Stimulated activated memory B cell treated with anti-CD40 and anti-IgM and Interleukin-4, amounts not matched to agents 10 μg/mL and 1 μg/mL and 100 μg/mL, for 72 hours (primary cell): ENCODE results near the gene PLA2G4E.
A peak's percentile ranks its signal among the peaks of the same experiment; 100 is the strongest.

Experiments
- ATAC-seq: fragments of 150-1000 bp; cut with Tn5 transposase; 2 replicates; pipeline ENCODE4 v1.10.0; 2021
- H3K27ac Mint-ChIP-seq: one replicate; pipeline ENCODE4 v1.8.0; 2022; ENCODE audit warnings: mild to moderate bottlenecking, mixed read lengths
- H3K27me3 Mint-ChIP-seq: one replicate; pipeline ENCODE4 v1.8.0; 2022; ENCODE audit warnings: mixed read lengths
- H3K36me3 Mint-ChIP-seq: one replicate; pipeline ENCODE4 v1.8.0; 2022; ENCODE audit warnings: mixed read lengths
- H3K4me1 Mint-ChIP-seq: one replicate; pipeline ENCODE4 v1.8.0; 2022; ENCODE audit warnings: mixed read lengths
- H3K4me3 Mint-ChIP-seq: one replicate; pipeline ENCODE4 v1.8.0; 2022; ENCODE audit warnings: mild to moderate bottlenecking, moderate library complexity, mixed read lengths
- H3K9me3 Mint-ChIP-seq: one replicate; pipeline ENCODE4 v1.8.0; 2022; ENCODE audit warnings: mixed read lengths

PLA2G4E gene

DNA sequence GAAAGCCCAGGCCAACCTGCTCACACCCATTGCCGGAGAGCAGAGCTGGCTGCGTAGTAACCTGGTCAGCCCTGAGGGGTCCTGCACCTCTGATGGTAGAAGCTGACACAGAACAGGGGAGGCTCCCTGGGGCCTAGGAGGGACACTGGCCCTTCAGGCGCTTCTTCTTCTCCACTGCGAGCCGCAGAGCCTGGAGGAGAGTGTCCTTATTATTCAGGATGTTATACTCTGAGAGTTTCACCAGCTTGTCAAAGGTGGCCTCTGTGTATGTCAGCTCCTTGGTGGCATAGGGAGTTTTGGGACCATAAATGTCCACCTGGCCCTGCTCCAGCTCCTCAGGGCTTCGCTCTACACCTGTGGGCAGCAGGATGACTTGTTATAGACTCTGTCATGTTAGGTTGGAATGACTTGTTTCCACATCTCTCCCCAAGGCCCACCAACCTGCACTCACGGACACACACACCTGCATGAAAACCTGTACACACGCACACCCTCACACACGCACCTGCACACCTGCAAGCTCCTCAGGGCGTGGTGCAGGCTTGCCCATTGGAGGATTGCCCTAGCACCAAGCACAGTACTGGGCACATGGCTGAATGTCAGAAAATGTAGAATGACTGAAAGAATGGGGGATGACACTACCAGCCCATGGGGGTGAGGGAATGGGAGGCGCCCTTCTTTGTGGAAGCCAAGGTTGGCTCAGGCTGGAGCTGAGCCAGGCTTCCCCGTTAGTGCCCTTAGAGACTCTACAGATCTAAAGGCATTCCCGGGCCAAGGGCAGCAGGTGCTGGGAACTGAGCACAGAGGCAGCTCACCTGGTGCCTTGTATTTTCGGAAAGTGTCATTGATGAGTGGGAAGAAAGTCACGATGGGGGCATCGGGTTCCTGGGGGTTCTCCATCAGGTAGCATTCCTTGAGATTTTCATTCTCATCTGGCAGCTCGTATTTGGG, 36.9 kb downstream of the PLA2G4E start:
- no peaks in the 10 kb centered on the region for H3K36me3 Mint-ChIP-seq
- no peak for ATAC-seq
- H3K27me3 Mint-ChIP-seq = peaks cover 10% of the 10 kb centered on the region
- no peaks in the 10 kb centered on the region for H3K4me1 Mint-ChIP-seq
- H3K27ac Mint-ChIP-seq = no peak overlapping the region
- no peak overlapping the region for H3K4me3 Mint-ChIP-seq
- H3K9me3 Mint-ChIP-seq = no peaks in the 10 kb centered on the region

- Mint-ChIP-seq H3K36me3 (no peaks in the 10 kb centered on the region), H3K4me1 (no peaks in the 10 kb centered on the region), H3K9me3 (no peaks in the 10 kb centered on the region), H3K4me3 (no peak overlapping the region), H3K27ac (no peak overlapping the region), H3K27me3 (peaks cover 3% of the 10 kb centered on the region)
- ATAC-seq = no peak
Observed at GRCh38 chr15:41983221-41983620, 37.6 kb downstream of the PLA2G4E start.

DNA sequence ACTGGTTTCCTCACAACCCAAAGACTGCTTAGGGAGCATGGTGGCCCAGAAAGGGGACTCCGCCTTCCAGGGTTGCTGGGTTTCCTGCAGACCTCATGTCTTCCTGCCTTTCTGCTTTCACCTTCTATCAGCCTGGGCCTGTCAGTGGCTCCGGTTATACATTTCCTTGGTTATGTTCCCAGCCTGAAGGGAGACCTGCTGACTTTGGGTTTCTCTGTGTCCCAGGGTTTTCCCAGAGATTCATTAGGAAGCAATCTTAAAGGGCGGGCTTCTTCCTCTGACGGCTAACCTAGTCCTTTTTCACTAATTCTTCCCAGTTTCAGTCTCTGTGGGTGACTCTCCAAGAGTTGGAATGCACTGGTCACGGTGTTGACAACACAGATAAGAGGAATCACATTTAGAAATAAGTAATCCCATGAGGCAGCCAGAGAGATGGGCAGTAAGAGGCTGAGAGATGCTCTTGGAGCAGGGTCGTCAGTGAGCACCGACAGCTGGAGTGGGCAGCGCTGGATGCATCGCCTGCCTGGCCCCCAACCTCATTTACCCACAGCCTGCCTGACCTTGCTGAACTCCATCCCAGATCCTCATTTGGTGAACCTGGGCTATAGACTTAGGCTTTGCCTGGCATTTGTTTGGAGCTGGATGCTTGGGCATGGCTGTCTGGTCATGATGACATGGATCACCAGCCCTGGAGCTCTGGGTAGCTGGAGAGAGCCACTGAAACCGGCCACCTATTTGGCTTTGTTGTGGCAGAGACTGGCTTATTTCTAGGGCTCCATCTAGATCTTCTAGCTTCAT, 38.5 kb downstream of the PLA2G4E start:
- Mint-ChIP-seq H3K27me3 (no peaks in the 10 kb centered on the region), H3K36me3 (no peaks in the 10 kb centered on the region), H3K27ac (no peak overlapping the region), H3K4me3 (no peak overlapping the region), H3K9me3 (no peaks in the 10 kb centered on the region), H3K4me1 (no peaks in the 10 kb centered on the region)
- ATAC-seq = no peak

DNA sequence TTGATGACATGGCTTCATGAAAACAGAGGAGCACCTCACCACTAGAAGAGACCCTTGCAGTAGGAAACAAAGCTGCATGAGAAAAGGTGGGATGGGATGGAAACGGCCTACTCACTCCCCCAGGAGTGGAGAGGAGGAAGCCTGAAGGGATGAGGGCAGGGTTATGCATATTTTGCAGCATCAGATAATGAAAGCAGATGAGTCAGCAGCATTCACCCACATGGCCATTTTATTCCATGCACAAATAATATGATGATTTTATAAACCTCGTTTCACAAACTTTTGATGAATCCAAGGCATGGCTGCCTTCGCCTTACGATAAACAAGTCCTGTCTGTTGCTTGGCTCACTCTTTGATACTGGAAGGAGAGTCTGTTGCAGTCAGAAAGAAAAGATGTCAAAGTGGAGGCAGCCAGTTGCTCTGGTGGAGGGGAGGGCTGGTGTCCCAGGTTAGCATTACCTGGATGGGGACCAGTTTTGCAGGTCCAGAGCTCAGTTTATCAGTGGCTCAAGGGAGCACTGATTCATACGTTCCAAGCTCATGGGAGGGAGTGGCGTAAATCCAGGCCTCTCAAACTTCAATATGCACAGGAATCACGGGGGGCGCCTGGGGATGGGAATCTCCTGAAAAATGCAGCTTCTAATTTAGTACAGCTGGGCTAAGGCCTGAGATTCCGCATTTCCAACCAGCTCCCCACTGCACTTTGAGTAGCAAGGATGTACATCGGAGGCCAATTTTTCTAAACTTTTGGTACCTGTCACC, 39.3 kb downstream of the PLA2G4E start:
- Mint-ChIP-seq H3K36me3 (no peaks in the 10 kb centered on the region), H3K4me1 (no peaks in the 10 kb centered on the region), H3K9me3 (no peaks in the 10 kb centered on the region), H3K4me3 (no peak overlapping the region), H3K27ac (no peak overlapping the region), H3K27me3 (no peaks in the 10 kb centered on the region)
- ATAC-seq = no peak

DNA sequence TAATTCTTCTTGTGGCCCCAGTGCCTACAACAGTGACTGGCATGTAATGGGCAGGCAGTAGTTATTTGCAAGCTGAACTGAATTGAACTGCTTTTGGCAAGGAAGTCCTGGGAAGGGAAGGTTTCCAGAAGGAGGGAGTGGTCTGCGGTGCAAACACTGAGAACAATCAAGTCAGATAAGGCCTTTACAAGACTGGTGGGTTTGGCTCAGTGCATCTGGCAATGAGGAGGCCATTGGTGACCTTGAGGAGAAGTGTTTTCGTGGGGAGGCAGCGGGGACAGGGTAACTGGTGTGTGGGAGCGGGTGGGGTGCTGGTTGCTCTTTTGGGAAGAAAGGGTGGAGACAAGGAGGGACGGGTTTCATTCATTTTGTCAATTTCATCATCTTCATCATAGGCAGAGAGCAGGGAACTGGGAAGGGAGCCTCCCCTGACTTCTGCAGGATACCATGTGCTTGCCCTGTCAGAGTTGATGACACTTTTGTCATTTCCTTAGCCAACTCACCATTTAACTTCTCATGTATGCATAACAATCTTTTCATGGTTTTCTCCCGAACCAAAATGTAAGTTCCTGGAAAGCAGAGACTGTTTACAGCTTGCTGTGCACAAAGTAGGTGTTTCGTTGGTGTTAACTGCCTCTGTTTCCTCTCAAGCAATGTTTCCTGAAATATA, 40.1 kb downstream of the PLA2G4E start:
- no peak overlapping the region for H3K4me3 Mint-ChIP-seq
- no peaks in the 10 kb centered on the region for H3K9me3 Mint-ChIP-seq
- peaks cover 2% of the 10 kb centered on the region for H3K27me3 Mint-ChIP-seq
- H3K4me1 Mint-ChIP-seq = no peaks in the 10 kb centered on the region
- H3K27ac Mint-ChIP-seq = no peak overlapping the region
- H3K36me3 Mint-ChIP-seq = no peaks in the 10 kb centered on the region
- ATAC-seq = no peak

DNA sequence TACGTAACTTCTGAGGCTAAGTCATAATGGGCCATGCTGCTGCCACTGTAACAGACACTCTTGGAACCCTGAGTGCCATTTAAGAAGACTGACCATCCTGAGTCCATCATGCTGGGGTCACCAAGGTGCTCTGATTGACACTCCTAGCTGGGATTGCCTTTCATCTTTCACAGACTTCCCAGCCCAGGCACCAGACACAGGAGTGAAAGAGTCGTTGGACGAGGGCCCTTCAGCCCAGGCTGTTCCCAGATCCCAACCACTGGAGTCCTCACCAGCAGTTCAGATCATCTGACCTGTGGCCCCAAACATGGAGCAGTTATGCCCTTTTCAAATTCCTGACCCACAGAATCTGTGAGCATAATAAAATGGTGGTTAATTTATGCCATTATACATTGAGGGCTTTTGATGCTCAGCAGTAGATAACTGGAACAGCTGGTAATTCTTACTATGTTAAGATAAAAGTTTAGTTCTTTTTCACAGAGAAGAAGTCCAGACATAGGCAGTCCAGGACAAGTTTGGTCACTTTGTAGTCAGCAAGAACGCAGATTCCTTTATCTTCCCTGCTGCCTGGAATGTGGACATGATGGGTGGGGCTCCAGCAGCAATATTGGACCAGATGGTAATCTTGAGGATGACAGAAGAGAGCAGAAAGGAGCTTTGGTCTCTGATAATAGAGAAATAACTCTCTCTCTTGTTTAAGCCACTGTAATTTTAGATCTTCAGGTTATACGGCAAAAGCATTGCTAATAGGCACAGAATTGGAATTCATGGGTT, 41.2 kb downstream of the PLA2G4E start:
- Mint-ChIP-seq H3K27ac (no peak overlapping the region), H3K36me3 (no peaks in the 10 kb centered on the region), H3K9me3 (no peaks in the 10 kb centered on the region), H3K27me3 (peaks cover 13% of the 10 kb centered on the region), H3K4me1 (no peaks in the 10 kb centered on the region), H3K4me3 (no peak overlapping the region)
- ATAC-seq = no peak

GRCh38 chr15:41978534-41978933, 42.3 kb downstream of the PLA2G4E start:
- H3K4me1 Mint-ChIP-seq = no peaks in the 10 kb centered on the region
- no peak overlapping the region for H3K4me3 Mint-ChIP-seq
- no peaks in the 10 kb centered on the region for H3K36me3 Mint-ChIP-seq
- no peaks in the 10 kb centered on the region for H3K9me3 Mint-ChIP-seq
- ATAC-seq = no peak
- H3K27ac Mint-ChIP-seq = no peak overlapping the region
- H3K27me3 Mint-ChIP-seq = peaks cover 24% of the 10 kb centered on the region

GRCh38 chr15:41977757-41978383, 43.0 kb downstream of the PLA2G4E start:
- Mint-ChIP-seq H3K36me3 (no peaks in the 10 kb centered on the region), H3K4me1 (peaks cover 6% of the 10 kb centered on the region), H3K27ac (no peak overlapping the region), H3K27me3 (peaks cover 24% of the 10 kb centered on the region), H3K4me3 (no peak overlapping the region), H3K9me3 (no peaks in the 10 kb centered on the region)
- no peak for ATAC-seq

DNA sequence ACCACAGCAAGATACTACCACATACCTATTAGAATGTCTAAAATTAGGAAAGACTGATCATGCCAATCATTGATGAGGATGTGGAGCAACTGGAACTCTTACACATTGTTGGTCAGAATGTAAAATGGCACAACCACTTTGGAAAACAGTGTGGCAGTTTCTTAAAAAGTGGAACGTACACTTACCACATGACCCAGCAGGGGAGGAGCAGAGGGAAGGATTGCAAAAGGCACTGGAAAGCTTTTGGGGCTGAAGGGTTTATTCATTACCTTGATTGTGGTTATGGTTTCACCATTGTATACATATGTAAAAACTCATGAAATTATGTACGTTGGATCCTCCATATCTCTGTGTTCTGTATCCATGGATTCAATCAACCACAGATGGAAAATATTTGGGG, 45.2 kb downstream of the PLA2G4E start:
- no peak overlapping the region for H3K27ac Mint-ChIP-seq
- H3K9me3 Mint-ChIP-seq = no peaks in the 10 kb centered on the region
- peaks cover 24% of the 10 kb centered on the region for H3K27me3 Mint-ChIP-seq
- peaks cover 21% of the 10 kb centered on the region for H3K4me1 Mint-ChIP-seq
- no peaks in the 10 kb centered on the region for H3K36me3 Mint-ChIP-seq
- H3K4me3 Mint-ChIP-seq = no peak overlapping the region
- no peak for ATAC-seq

DNA sequence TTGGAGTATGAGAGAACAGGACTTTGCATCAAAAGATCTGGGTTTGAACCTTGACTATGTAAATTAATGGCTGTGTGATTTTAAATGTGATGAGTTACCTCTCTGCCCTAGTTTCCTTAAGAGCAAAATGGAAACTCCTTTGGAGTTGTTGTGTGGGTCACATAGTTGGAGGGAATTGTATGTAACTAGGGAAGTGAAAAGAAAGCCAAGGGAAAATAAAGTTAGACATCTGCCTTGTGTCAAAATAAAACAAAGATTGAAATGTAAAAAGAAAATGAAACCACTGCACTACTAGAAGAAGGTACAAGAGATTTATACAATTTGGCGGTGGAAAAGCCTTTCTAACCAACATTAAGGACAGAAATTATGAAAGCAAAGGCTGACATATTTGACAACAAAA, 46.8 kb downstream of the PLA2G4E start:
- peaks cover 24% of the 10 kb centered on the region for H3K27me3 Mint-ChIP-seq
- ATAC-seq = no peak
- no peak overlapping the region for H3K4me3 Mint-ChIP-seq
- no peak overlapping the region for H3K27ac Mint-ChIP-seq
- H3K36me3 Mint-ChIP-seq = peaks cover 8% of the 10 kb centered on the region
- H3K4me1 Mint-ChIP-seq = peaks cover 38% of the 10 kb centered on the region
- H3K9me3 Mint-ChIP-seq = no peaks in the 10 kb centered on the region

DNA sequence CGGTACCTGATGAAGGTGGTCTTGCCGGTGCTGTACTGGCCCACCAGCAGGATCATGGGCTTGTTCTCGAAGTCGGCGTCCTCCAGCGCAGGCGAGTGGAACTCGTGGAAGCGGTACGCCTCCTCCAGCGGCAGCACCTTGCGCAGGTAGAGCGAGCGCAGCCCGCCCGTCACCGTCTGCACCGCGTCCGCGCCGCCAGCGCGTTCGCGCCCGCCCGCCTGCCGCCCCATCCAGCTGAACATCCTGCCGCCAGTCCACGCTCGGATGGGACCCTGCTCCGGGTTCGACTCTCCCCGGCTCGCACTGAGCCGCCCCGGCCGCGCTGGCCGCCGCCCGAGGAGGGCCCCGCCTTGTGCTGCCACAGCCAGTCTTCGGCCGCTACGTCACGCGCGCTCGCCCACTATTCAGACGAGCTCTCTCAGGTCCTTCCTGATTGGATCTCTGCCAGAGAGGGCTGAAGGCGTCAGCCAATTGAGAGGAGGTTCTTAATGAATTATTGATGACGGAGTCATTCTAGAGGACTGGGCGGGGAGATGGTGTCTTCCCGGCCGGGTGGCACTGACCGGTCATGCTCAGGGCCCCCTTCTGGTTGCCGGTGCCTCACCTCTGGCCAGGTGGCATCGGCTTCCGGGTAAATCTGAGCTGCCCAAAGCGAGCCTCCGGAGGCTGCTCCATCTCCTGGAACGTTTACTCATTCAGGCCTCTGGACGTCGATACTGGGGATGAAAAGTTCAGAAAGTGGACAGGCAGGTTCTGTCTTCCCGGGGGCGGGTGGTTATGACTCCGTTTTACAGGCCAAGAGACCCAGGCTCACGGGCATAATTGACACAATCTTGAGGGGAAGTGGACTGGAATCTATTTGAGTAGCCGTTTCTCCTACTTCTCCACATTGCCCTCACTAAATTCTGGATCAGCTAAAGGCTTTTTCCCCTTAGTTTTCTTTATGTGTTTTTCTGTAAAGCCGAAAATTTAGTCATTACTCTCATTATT, 48.3 kb downstream of the PLA2G4E start, which contains the start of gene EHD4:
EHD4 (minus strand) TSS at position 305 of the 990 bp plus-strand sequence; CDS start at position 242, 63 bp downstream.
- H3K27me3 Mint-ChIP-seq = peaks cover 24% of the 10 kb centered on the region

GRCh38 chr15:41971895-41972252, 49.0 kb downstream of the PLA2G4E start:
- Mint-ChIP-seq H3K4me3 (peak overlapping the region; percentile 89), H3K36me3 (peaks cover 16% of the 10 kb centered on the region), H3K4me1 (peaks cover 59% of the 10 kb centered on the region), H3K9me3 (no peaks in the 10 kb centered on the region), H3K27ac (peak overlapping the region; percentile 91), H3K27me3 (peaks cover 24% of the 10 kb centered on the region)
- peak; percentile 61 for ATAC-seq

More for the DNA sequence above, 48.3 kb downstream of the PLA2G4E start, which contains the start of gene EHD4:
- ATAC-seq = peak; percentile 96
- no peaks in the 10 kb centered on the region for H3K9me3 Mint-ChIP-seq
- H3K4me3 Mint-ChIP-seq = peak within 1 kb of the TSS; percentile 89
- H3K36me3 Mint-ChIP-seq = peaks cover 12% of the 10 kb centered on the region
- H3K4me1 Mint-ChIP-seq = peaks cover 53% of the 10 kb centered on the region
- H3K27ac Mint-ChIP-seq = peak within 1 kb of the TSS; percentile 91
